ENCODE data around the gene C8G. TPM values are rescaled to one million over a fixed set of nuclear protein-coding genes. Genes with fewer than 3 reads are reported as not detected.

Gene C8G
- total and polyA plus RNA-seq, 9 of the 15 experiments (the other 6 are each of a cell fraction or from before 2014, with no cell fraction given), result 0.35 to 5.9 (median 2.7) TPM; not detected in 2

- in situ Hi-C loops (cut with MboI) (no loop called here), intact Hi-C loops (cut with micrococcal nuclease) (loop anchor here (2.0 kb wide), 1 partner anchor 61 kb away; no protein-coding TSS in a partner anchor)
- H3K4me1 ChIP-seq (replicated peaks in 1 of 2; ENCODE audit: control insufficient read depth in 2 of 2, insufficient read depth in 2 of 2, low read length in 2 of 2), result peaks cover 0 to 90% of the 10 kb centered on the region in 2 experiments; a peak in 4 of 5 replicates
- H3K79me2 ChIP-seq (ENCODE audit: control insufficient read depth, insufficient read depth, low read length), result no peaks in the 10 kb centered on the region
- FAIRE-seq, result no peak
- H2AFZ ChIP-seq (ENCODE audit: low read depth, low read length), result no peak overlapping the region
- no TSS peak for BruUV-seq (replicated peaks)
- no peak overlapping the region for H3K4me2 ChIP-seq (ENCODE audit: insufficient read depth, low read length)
- H3K27me3 ChIP-seq (ENCODE audit: control insufficient read depth in 2 of 2, insufficient read depth in 2 of 2, low read length in 2 of 2), result no peaks in the 10 kb centered on the region
- no peak overlapping the region for H3K4me3 ChIP-seq
- H3K27ac ChIP-seq (ENCODE audit: extremely low read depth, low read depth, low read length), result no peak overlapping the region
- H3K9me3 ChIP-seq (replicated peaks; ENCODE audit: control insufficient read depth, insufficient read depth, low read depth, low read length), result no peaks in the 10 kb centered on the region
- ATAC-seq, result no peak
- 50% methylated on average over 25 of the region's 29 CpGs for WGBS (ENCODE audit: insufficient coverage, low coverage, missing lambda C conversion rate)
- no peaks in the 10 kb centered on the region for H4K20me1 ChIP-seq (replicated peaks; ENCODE audit: control insufficient read depth, insufficient read depth, low read length)
- peak in 2 of 4 experiments; percentile 43 to 44 for DNase-seq (ENCODE audit: extremely low read depth in 1 of 4, low spot score in 3 of 4)
- H3K36me3 ChIP-seq (ENCODE audit: control insufficient read depth, insufficient read depth, low read length), result no peaks in the 10 kb centered on the region
- ChIA-PET CTCF (ENCODE audit: low intra/inter-chr PET ratio) (no interaction called here), POLR2A (interaction anchor here (0.6 to 1.6 kb wide), 6 partner anchors 9 to 470 kb away, joined by 3 to 6 read pairs (median 4); partner anchors contain the start of gene PAXX)
- peak overlapping the region in 1 of 2 experiments; percentile 73; a peak in 2 of 4 replicates for H3K9ac ChIP-seq (ENCODE audit: insufficient read depth in 1 of 2, low read depth in 2 of 2, low read length in 2 of 2)
- no peaks in the 10 kb centered on the region for H3K9me1 ChIP-seq (ENCODE audit: control insufficient read depth, insufficient read depth, low read length)
- no peak for TF ChIP-seq ZNF224 (CRISPR knock-in tag; IDR thresholded peaks at IDR 0.05)
- no peak for TF ChIP-seq MCM5 (IDR thresholded peaks at IDR 0.05; ENCODE audit: low read depth)
- TF ChIP-seq MEF2D (tag; conservative IDR thresholded peaks at IDR 0.05; ENCODE audit: low read depth), result no peak
- no peak for TF ChIP-seq ZNF696 (CRISPR knock-in tag; conservative IDR thresholded peaks at IDR 0.05)
- no peak for TF ChIP-seq U2AF2 (optimal IDR thresholded peaks at IDR 0.05; ENCODE audit: low read depth, low read length)
- no peak for TF ChIP-seq ZNF583 (CRISPR knock-in tag; IDR thresholded peaks at IDR 0.05)
- no peak for TF ChIP-seq RBM39 (optimal IDR thresholded peaks at IDR 0.05; ENCODE audit: low read depth, low read length)
- no peak for TF ChIP-seq PRPF4 (IDR thresholded peaks at IDR 0.05; ENCODE audit: insufficient read depth, low read depth, low read length, poor library complexity, severe bottlenecking)
- TF ChIP-seq KHSRP (IDR thresholded peaks at IDR 0.05), result no peak
- TF ChIP-seq ZFP36 (IDR thresholded peaks at IDR 0.05; ENCODE audit: low read depth, low read length, partially characterized antibody), result no peak
- TF ChIP-seq ZNF408 (CRISPR knock-in tag; IDR thresholded peaks at IDR 0.05; ENCODE audit: low read depth), result no peak
- no peak for TF ChIP-seq DACH1 (IDR thresholded peaks at IDR 0.05; ENCODE audit: partially characterized antibody)
- TF ChIP-seq NCOA6 (IDR thresholded peaks at IDR 0.05), result no peak
- TF ChIP-seq SRSF7 (optimal IDR thresholded peaks at IDR 0.05; ENCODE audit: low read depth, low read length), result no peak
- TF ChIP-seq ZNF174 (CRISPR knock-in tag; IDR thresholded peaks at IDR 0.05), result no peak
- no peak for TF ChIP-seq JUN (IDR thresholded peaks at IDR 0.05; ENCODE audit: borderline replicate concordance, low read depth, low read length)
- TF ChIP-seq JUN (CRISPR knock-in tag; IDR thresholded peaks at IDR 0.05; ENCODE audit: borderline replicate concordance), result no peak
Measured at GRCh38 chr9:136973618-136974617, 28.9 kb downstream of the C8G start.
